ENCODE data around the gene LONP1.

GRCh38 chr19:5683177-5683886, 36.6 kb downstream of the LONP1 start:
- TF ChIP-seq EZH2phosphoT487 (IDR thresholded peaks at IDR 0.05; ENCODE audit: insufficient read depth, low read depth) (no peak), EZH2 (IDR thresholded peaks at IDR 0.05; ENCODE audit: insufficient read depth, poor library complexity, severe bottlenecking) (no peak)

Measured in GM23248 (cell line).